Nephron (organoid): ENCODE measurements around the gene UBA1.
A peak's percentile ranks its signal among the peaks of the same experiment; 100 is the strongest.

ENCODE experiments used
- H3K27ac Mint-ChIP-seq, 3 experiments: 2 replicates each; pipeline ENCODE4 v1.8.0; 2020; ENCODE audit warnings: mixed read lengths in 3 of 3, mild to moderate bottlenecking in 2 of 3, moderate library complexity in 1 of 3
- H3K27me3 Mint-ChIP-seq: 2 replicates; pipeline ENCODE4 v1.8.0; 2021; ENCODE audit warnings: low read depth, mild to moderate bottlenecking, moderate library complexity, mixed read lengths
- H3K36me3 Mint-ChIP-seq: 2 replicates; pipeline ENCODE4 v1.8.0; 2020; ENCODE audit warnings: low read depth, mixed read lengths
- H3K4me1 Mint-ChIP-seq: 2 replicates; pipeline ENCODE4 v1.8.0; 2020; ENCODE audit warnings: mixed read lengths
- H3K4me3 Mint-ChIP-seq, 3 experiments: 2 replicates each; pipeline ENCODE4 v1.8.0; 2020; ENCODE audit warnings: mild to moderate bottlenecking in 3 of 3, mixed read lengths in 3 of 3, moderate library complexity in 2 of 3
- H3K9me3 Mint-ChIP-seq: 2 replicates; pipeline ENCODE4 v1.8.0; 2020; ENCODE audit warnings: mixed read lengths
- CTCF ChIP-seq, 3 experiments: fragments of 200-600 bp; sonication (generic); IDR thresholded peaks; one replicate each; pipeline ENCODE4 v1.5.0; 2021; ENCODE audit warnings: antibody characterized with exemption in 3 of 3; ENCODE audit not compliant: unreplicated experiment in 3 of 3

Gene UBA1

DNA sequence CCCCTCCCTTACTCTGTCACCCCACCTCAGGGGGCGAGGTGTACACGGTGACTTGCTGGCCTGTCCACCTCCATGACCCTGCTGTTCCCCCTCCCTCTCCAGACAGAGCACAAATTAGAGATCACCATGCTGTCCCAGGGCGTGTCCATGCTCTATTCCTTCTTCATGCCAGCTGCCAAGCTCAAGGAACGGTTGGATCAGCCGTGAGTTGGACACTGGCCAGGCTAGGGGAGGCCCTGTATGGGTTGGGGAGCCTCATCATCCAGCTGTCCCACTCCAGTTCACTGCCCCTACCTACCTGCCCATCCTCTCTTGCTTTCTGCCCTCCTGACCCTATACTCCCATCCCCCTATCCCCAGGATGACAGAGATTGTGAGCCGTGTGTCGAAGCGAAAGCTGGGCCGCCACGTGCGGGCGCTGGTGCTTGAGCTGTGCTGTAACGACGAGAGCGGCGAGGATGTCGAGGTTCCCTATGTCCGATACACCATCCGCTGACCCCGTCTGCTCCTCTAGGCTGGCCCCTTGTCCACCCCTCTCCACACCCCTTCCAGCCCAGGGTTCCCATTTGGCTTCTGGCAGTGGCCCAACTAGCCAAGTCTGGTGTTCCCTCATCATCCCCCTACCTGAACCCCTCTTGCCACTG is 20.9 kb downstream of the UBA1 start:
- Mint-ChIP-seq H3K4me3 (no peak overlapping the region), H3K27ac (peak overlapping the region in 1 of 3 experiments; percentile 45), H3K9me3 (no peaks in the 10 kb centered on the region), H3K4me1 (peaks cover 16% of the 10 kb centered on the region), H3K36me3 (peaks cover 63% of the 10 kb centered on the region), H3K27me3 (no peaks in the 10 kb centered on the region)
- no peak for TF ChIP-seq CTCF (IDR thresholded peaks at IDR 0.05; ENCODE audit: unreplicated experiment in 3 of 3)

GRCh38 chrX:47215291-47215900 is 21.8 kb downstream of the UBA1 start:
- no peak for TF ChIP-seq CTCF (IDR thresholded peaks at IDR 0.05; ENCODE audit: unreplicated experiment in 3 of 3)
- H3K4me3 Mint-ChIP-seq: no peak overlapping the region
- peaks cover 58% of the 10 kb centered on the region for H3K36me3 Mint-ChIP-seq
- peaks cover 25% of the 10 kb centered on the region for H3K4me1 Mint-ChIP-seq
- no peaks in the 10 kb centered on the region for H3K9me3 Mint-ChIP-seq
- H3K27ac Mint-ChIP-seq: peak overlapping the region in 2 of 3 experiments; percentile 45 to 99
- H3K27me3 Mint-ChIP-seq: no peaks in the 10 kb centered on the region

DNA sequence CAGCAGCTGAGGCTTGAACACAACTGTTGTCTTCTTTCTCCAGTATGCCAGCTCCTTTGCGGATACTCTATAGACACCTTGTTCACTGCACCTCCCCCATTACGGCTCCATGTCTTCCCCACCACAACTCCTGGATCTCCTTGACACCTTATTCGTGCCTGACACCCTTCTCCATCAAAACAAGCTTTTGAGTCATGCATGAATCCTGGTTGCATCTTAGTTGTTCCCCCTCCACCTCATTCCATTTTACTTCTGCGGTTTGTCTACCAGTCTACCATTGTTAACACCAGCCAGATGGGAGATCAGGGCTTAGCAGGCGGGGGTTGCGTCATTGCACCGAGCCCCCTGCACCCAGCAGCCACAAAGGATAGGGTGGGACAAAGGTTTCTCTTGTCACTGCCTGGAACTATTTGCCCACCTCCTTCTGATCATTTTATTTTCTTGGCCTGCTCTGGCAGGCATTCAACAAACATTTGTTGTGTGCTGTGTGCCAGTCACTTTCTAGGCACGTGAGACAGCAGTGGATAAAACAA is 22.8 kb downstream of the UBA1 start:
- TF ChIP-seq CTCF (IDR thresholded peaks at IDR 0.05; ENCODE audit: unreplicated experiment in 3 of 3): no peak
- no peaks in the 10 kb centered on the region for H3K9me3 Mint-ChIP-seq
- H3K27ac Mint-ChIP-seq: peak overlapping the region; percentile 99 to 100 (median 99)
- H3K27me3 Mint-ChIP-seq: no peaks in the 10 kb centered on the region
- peaks cover 32% of the 10 kb centered on the region for H3K4me1 Mint-ChIP-seq
- peak overlapping the region in 2 of 3 experiments; percentile 9 to 94 for H3K4me3 Mint-ChIP-seq
- H3K36me3 Mint-ChIP-seq: peaks cover 55% of the 10 kb centered on the region

DNA sequence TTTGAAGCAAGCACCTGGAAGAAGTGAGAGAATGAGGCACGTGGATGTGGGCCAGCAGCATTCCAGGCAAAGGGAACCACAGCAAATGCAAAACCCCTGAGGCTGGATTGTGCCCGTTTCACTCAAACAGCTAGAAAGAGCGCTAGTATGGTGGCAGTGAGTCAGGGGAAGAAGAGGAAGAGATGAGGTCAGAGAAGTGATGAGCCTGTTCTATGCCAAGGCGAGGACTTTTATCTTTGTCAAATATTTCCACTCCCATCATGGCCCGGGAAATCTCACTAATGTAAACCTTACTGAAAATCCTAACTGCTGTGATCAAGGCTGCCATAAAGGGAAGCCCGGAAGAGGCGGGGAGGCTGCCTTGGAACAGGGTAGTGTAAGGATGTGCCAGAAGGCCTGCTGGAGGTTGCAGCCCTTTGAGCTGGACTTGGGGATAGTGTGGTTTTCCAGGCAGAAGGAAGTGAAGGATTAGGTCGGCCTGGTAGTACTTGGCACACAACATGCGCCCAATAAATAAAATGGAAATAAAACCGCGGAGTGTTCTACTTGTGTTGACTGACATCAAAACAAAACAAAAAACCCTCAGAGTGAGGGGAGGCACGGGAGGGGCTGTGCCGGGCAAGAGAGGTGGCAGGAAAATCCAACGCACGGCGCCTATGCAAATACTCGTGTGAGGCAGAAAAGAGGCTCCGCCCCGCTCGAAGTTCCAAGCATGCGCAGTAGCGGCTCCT is 23.7 kb downstream of the UBA1 start:
- TF ChIP-seq CTCF (IDR thresholded peaks at IDR 0.05; ENCODE audit: unreplicated experiment in 3 of 3): no peak
- H3K9me3 Mint-ChIP-seq: no peaks in the 10 kb centered on the region

GRCh38 chrX:47217852-47218279 is 24.2 kb downstream of the UBA1 start:
- TF ChIP-seq CTCF (IDR thresholded peaks at IDR 0.05; ENCODE audit: unreplicated experiment in 3 of 3): no peak
- peak overlapping the region; percentile 99 to 100 (median 99) for H3K27ac Mint-ChIP-seq
- H3K9me3 Mint-ChIP-seq: no peaks in the 10 kb centered on the region
- H3K27me3 Mint-ChIP-seq: no peaks in the 10 kb centered on the region
- H3K4me3 Mint-ChIP-seq: peak overlapping the region; percentile 94
- H3K36me3 Mint-ChIP-seq: peaks cover 49% of the 10 kb centered on the region
- H3K4me1 Mint-ChIP-seq: peaks cover 32% of the 10 kb centered on the region

More for the DNA sequence above, 23.7 kb downstream of the UBA1 start:
- Mint-ChIP-seq H3K4me1 (peaks cover 32% of the 10 kb centered on the region), H3K27me3 (no peaks in the 10 kb centered on the region), H3K4me3 (peak overlapping the region; percentile 94), H3K36me3 (peaks cover 51% of the 10 kb centered on the region), H3K27ac (peak overlapping the region; percentile 99 to 100 (median 99))
